HepG2 (cell line): ENCODE data around the gene RPS19BP1.

Experiments
- EZH2 ChIP-seq: conservative IDR thresholded peaks from 2 replicates; pipeline ENCODE4 v1.6.1; 2012; ENCODE audit warnings: mild to moderate bottlenecking, low read depth, low read length, moderate library complexity
- JUN ChIP-seq: sonication (generic); formaldehyde crosslinking; IDR thresholded peaks from 2 replicates; pipeline ENCODE4 v1.4.0; 2020; ENCODE audit warnings: mild to moderate bottlenecking, missing genetic modification reagents
- RXRA ChIP-seq: sonication (generic); formaldehyde crosslinking; IDR thresholded peaks from 2 replicates; pipeline ENCODE4 v1.5.1; 2020; ENCODE audit warnings: missing genetic modification reagents
- TF ChIP-seq, protein P1 (sequence below): sonication (generic); formaldehyde crosslinking; conservative IDR thresholded peaks from 2 replicates; pipeline ENCODE4 v1.8.1; 2023; ENCODE audit warnings: missing genetic modification reagents

DNA sequence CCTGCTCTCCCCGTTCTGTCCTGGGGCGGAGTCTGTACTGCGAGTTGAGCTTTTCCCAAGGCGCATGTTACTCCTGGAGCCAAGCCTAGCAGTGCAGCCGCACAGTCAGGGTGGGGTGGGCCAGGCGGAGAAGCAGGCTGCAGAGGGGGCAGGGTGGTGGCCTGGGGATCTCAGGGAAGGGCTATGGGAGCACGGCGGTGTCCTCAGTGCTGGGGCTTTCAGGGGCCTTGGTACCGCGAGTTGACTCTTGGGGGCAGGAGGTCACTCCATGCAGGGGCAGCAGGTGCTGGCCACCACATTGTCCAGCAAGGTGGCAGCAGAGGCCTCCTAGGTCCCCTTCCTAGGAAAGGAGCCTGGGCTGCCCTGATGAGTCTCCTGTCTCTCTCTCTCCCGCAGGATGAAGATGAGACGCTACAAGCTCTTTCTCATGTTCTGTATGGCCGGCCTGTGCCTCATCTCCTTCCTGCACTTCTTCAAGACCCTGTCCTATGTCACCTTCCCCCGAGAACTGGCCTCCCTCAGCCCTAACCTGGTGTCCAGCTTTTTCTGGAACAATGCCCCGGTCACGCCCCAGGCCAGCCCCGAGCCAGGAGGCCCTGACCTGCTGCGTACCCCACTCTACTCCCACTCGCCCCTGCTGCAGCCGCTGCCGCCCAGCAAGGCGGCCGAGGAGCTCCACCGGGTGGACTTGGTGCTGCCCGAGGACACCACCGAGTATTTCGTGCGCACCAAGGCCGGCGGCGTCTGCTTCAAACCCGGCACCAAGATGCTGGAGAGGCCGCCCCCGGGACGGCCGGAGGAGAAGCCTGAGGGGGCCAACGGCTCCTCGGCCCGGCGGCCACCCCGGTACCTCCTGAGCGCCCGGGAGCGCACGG is 45.4 kb downstream of the RPS19BP1 start:
- no peak for TF ChIP-seq JUN (CRISPR knock-in tag)
- TF ChIP-seq RXRA (CRISPR knock-in tag): no peak
- TF ChIP-seq EZH2: no peak
- TF ChIP-seq, protein P1, sequence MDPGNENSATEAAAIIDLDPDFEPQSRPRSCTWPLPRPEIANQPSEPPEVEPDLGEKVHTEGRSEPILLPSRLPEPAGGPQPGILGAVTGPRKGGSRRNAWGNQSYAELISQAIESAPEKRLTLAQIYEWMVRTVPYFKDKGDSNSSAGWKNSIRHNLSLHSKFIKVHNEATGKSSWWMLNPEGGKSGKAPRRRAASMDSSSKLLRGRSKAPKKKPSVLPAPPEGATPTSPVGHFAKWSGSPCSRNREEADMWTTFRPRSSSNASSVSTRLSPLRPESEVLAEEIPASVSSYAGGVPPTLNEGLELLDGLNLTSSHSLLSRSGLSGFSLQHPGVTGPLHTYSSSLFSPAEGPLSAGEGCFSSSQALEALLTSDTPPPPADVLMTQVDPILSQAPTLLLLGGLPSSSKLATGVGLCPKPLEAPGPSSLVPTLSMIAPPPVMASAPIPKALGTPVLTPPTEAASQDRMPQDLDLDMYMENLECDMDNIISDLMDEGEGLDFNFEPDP: no peak
